ENCODE measurements around the gene TMPRSS9.

Gene TMPRSS9

DNA sequence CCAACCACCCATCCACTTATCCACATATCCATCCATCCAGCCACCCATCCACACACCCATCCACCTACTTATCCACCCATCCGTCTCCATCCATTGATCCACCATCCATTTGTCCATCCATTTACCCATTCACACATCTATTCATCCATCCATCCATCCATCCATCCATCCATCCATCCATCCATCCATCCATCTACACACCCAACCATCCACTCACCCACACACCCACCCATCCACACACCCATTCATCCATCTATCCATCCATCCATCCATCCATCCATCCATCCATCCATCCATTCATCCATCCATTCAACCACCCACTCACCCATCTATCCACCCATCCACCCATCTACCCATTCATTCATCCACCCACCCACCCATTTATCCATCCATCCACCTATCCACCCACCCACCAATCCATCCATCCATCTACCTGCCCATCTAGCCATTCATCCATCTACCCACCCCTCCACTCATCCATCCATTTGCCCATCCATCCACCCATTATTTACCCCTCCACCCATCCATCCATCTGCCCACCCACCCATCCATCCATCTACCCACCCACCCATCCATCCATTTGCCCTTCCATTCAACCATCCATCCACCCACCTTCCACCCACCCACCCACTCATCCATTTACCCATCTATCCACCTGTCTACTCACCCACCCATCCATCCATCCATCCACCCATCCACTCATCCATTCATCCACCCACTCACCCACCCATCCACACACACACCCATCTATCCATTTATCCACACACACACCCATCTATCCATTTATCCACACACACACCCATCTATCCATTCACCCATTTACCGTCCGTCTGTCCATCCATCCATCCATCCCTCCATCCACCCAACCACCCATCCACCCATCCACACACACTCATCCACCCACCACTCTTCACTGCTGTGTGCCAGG lies 2.5 kb upstream of the TMPRSS9 start:
- no peaks in the 10 kb centered on the region for H3K4me1 ChIP-seq (ENCODE audit: control insufficient read depth, low read depth, low read length)
- H3K36me3 ChIP-seq (ENCODE audit: control insufficient read depth, low read depth, low read length), result no peaks in the 10 kb centered on the region
- no peaks in the 10 kb centered on the region for H3K9me3 ChIP-seq (ENCODE audit: control insufficient read depth, low read depth, low read length)

DNA sequence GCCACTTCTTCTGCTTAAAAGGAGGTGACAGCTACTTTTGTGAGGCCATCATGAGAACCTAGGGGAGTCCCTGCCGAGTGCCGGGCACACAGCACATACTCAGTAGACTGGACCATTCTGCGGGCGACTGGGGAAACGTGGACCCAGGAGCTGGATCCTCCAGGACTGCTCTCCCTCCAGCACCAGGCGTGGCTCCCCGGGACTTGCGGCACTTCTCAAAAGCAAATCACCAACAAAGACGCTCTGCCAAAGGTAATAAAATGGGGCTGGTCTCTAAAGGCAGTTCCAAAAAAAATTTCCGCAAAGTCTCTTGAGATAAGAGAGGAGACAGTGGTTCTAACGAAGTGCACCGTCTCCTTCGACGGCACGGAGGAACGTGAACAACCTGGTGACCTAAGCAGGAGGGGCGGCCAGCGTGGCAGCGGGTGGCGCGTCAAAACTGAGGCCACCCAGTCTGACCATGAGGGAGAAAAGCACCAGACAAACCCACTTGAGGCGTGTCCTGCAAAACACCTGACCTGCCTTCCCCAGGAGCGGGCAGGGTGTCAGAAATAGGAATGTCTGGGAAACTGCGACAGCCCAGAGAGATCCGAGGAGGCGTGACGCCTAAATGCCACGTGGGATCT lies 1.4 kb upstream of the TMPRSS9 start:
- H3K36me3 ChIP-seq (ENCODE audit: control insufficient read depth, low read depth, low read length), result no peaks in the 10 kb centered on the region
- no peak overlapping the region for H3K9ac ChIP-seq (ENCODE audit: low read length)
- H3K27me3 ChIP-seq (ENCODE audit: control insufficient read depth, insufficient read depth, low read length), result peaks cover 32% of the 10 kb centered on the region
- no peak overlapping the region for H3K27ac ChIP-seq (ENCODE audit: low read length)
- H3K9me3 ChIP-seq (ENCODE audit: control insufficient read depth, low read depth, low read length), result no peaks in the 10 kb centered on the region
- no peaks in the 10 kb centered on the region for H3K4me1 ChIP-seq (ENCODE audit: control insufficient read depth, low read depth, low read length)
- H3K4me3 ChIP-seq (ENCODE audit: low read length), result no peak overlapping the region

More for the DNA sequence above, 2.5 kb upstream of the TMPRSS9 start:
- H3K9ac ChIP-seq (ENCODE audit: low read length), result no peak overlapping the region
- no peak overlapping the region for H3K27ac ChIP-seq (ENCODE audit: low read length)
- peaks cover 32% of the 10 kb centered on the region for H3K27me3 ChIP-seq (ENCODE audit: control insufficient read depth, insufficient read depth, low read length)
- no peak overlapping the region for H3K4me3 ChIP-seq (ENCODE audit: low read length)

DNA sequence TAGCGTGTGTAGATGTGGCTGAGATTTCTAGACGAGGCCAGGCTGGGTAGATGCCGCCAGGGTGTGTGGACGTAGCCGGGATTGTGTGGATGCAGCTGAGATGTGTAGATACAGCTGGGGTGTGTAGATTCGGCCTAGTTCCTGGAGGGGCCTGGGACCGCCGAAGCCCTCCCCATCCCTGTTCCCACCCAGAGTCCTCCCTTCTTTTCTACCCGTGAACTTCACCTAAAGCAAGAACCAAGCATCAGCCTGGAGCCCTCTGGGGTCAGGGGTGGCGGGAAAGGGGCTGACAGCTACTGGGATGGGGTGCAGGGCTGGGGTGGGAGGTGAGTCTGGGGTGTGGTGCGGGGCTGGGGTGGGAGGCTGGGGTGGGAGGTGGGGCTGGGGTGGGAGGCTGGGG lies 768 bp downstream of the TMPRSS9 start:
- no peak overlapping the region for H3K9ac ChIP-seq (ENCODE audit: low read length)
- H3K4me1 ChIP-seq (ENCODE audit: control insufficient read depth, low read depth, low read length), result no peaks in the 10 kb centered on the region
- H3K4me3 ChIP-seq (ENCODE audit: low read length), result no peak overlapping the region
- H3K27me3 ChIP-seq (ENCODE audit: control insufficient read depth, insufficient read depth, low read length), result peaks cover 32% of the 10 kb centered on the region
- no peaks in the 10 kb centered on the region for H3K9me3 ChIP-seq (ENCODE audit: control insufficient read depth, low read depth, low read length)
- H3K27ac ChIP-seq (ENCODE audit: low read length), result no peak overlapping the region
- no peaks in the 10 kb centered on the region for H3K36me3 ChIP-seq (ENCODE audit: control insufficient read depth, low read depth, low read length)

DNA sequence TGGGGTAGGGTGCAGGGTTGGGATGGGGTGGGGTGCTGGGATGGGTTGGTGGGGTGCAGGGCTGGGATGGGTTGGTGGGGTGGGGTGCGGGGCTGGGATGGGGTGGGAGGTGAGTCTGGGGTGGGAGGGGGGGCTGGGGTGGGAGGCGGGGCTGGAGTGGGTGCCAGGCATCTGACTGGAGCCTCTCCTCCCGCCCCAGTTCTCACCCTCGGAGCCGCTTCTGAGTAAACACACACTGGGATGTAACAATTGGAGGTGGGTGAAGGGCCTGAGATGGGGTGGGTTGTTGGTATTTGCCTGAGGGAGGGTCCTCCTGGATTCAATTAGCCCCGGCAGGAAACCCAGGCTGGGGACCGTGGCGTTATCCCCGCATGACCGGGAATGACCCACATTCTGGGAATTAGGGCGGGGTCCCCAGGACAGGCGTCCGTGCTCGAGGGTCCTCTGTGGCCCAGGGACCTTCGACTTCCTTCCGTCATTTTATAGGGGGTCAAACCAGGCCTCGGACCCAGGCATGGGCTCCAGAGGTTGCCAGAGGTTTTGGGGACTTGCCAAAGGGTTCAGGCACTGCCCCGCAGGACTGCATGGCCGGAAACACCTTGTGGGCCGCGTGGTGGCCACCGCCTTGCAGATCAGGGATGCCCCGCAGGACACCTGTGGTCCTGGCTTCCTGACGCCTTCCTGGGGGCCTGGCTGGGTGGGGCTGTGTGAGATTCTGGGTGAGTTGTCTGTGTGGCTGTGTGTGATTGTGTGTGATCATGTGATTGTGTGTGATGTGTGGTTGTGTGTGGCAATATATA lies 1.4 kb downstream of the TMPRSS9 start:
- no peak overlapping the region for H3K4me3 ChIP-seq (ENCODE audit: low read length)
- no peaks in the 10 kb centered on the region for H3K9me3 ChIP-seq (ENCODE audit: control insufficient read depth, low read depth, low read length)
- H3K27me3 ChIP-seq (ENCODE audit: control insufficient read depth, insufficient read depth, low read length), result peaks cover 32% of the 10 kb centered on the region
- no peak overlapping the region for H3K9ac ChIP-seq (ENCODE audit: low read length)
- no peaks in the 10 kb centered on the region for H3K36me3 ChIP-seq (ENCODE audit: control insufficient read depth, low read depth, low read length)
- H3K27ac ChIP-seq (ENCODE audit: low read length), result no peak overlapping the region
- no peaks in the 10 kb centered on the region for H3K4me1 ChIP-seq (ENCODE audit: control insufficient read depth, low read depth, low read length)

DNA sequence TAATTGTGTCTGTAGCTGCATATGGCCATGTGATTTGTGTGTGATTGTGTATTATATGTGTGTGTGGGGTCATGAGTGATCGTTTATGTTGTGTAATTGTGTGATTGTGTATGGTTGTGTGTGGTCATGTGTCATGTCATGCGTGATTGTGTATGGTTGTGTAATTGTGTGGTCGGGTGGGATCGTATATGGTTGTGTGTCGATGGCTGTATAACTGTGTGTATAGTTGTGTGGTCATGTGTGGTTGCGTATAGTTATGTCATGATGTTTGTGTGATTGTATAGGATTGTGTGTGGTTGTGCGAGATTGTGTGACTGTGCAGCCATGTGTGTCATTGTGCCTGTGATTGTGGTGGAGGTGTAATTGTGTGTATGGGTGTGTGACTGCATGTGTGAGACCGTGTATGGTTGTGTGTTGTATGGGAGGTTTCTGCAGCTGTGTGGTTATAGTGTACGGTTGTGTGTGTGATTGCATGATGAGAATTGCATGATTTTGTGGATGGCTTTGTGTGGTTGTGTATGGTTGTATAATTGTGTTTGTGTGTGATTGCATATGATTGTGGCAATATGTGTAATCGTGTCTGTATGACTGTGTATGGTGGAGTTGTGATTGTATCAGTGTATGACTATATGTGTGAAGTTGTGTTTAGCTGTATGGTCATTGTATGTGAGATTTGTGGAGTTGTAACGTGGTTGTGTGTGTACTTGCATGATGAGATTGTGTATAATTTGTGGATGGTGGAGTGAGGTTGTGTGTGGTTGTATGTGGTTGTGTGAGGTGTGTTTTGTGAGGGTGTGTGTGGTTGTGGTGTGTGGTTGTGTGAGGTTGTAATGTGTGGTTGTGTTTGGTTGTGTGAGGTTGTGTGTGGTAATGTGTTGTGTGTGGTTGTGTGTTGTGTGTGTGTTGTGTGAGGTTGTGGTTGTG lies 2.2 kb downstream of the TMPRSS9 start:
- Histone ChIP-seq H3K36me3 (ENCODE audit: control insufficient read depth, low read depth, low read length) (no peaks in the 10 kb centered on the region), H3K27ac (ENCODE audit: low read length) (no peak overlapping the region), H3K9me3 (ENCODE audit: control insufficient read depth, low read depth, low read length) (no peaks in the 10 kb centered on the region), H3K4me3 (ENCODE audit: low read length) (no peak overlapping the region), H3K27me3 (ENCODE audit: control insufficient read depth, insufficient read depth, low read length) (peaks cover 32% of the 10 kb centered on the region), H3K9ac (ENCODE audit: low read length) (no peak overlapping the region), H3K4me1 (ENCODE audit: control insufficient read depth, low read depth, low read length) (no peaks in the 10 kb centered on the region)

DNA sequence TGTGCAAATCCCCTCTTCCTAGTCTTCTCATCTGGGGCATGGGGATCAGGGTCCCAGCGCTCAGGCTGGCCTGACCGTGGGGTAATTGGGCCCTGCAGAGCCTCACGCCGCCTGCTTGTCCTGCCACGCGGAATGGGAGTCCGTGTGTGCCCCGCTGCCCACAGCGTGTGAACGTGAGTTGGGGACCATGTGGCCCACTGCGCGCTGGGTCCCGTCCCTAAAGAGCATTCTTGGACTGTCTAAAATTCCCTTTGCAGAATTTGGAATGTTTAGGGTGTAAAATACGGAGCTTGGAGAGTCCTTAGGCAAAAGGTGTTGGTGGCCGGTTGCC lies 2.9 kb downstream of the TMPRSS9 start:
- Histone ChIP-seq H3K9me3 (ENCODE audit: control insufficient read depth, low read depth, low read length) (no peaks in the 10 kb centered on the region), H3K4me3 (ENCODE audit: low read length) (no peak overlapping the region), H3K9ac (ENCODE audit: low read length) (no peak overlapping the region), H3K27ac (ENCODE audit: low read length) (no peak overlapping the region), H3K36me3 (ENCODE audit: control insufficient read depth, low read depth, low read length) (no peaks in the 10 kb centered on the region), H3K4me1 (ENCODE audit: control insufficient read depth, low read depth, low read length) (no peaks in the 10 kb centered on the region), H3K27me3 (ENCODE audit: control insufficient read depth, insufficient read depth, low read length) (peaks cover 32% of the 10 kb centered on the region)

DNA sequence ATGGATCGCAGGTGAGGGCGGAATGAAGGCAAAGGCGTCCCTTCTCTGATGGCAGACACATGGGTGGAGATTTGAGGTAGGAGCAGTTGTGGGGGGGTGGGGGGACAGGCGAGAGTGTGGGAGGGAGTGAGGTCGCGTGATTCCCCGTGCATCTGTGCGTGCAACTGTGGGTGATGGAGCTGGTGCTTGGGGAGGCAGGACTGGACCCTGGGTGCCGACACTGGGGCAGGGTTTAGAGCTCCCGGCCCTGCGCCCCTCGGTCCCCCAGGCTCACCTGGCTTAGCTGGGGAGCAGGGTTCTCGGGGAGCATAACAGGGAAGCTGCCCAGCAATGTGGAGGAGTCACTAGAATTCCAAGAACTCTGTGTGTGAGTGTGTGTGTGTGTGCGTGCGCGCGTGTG lies 3.4 kb downstream of the TMPRSS9 start:
- Histone ChIP-seq H3K4me1 (ENCODE audit: control insufficient read depth, low read depth, low read length) (no peaks in the 10 kb centered on the region), H3K27me3 (ENCODE audit: control insufficient read depth, insufficient read depth, low read length) (peaks cover 28% of the 10 kb centered on the region), H3K27ac (ENCODE audit: low read length) (no peak overlapping the region), H3K9me3 (ENCODE audit: control insufficient read depth, low read depth, low read length) (no peaks in the 10 kb centered on the region), H3K36me3 (ENCODE audit: control insufficient read depth, low read depth, low read length) (no peaks in the 10 kb centered on the region), H3K9ac (ENCODE audit: low read length) (no peak overlapping the region), H3K4me3 (ENCODE audit: low read length) (no peak overlapping the region)

DNA sequence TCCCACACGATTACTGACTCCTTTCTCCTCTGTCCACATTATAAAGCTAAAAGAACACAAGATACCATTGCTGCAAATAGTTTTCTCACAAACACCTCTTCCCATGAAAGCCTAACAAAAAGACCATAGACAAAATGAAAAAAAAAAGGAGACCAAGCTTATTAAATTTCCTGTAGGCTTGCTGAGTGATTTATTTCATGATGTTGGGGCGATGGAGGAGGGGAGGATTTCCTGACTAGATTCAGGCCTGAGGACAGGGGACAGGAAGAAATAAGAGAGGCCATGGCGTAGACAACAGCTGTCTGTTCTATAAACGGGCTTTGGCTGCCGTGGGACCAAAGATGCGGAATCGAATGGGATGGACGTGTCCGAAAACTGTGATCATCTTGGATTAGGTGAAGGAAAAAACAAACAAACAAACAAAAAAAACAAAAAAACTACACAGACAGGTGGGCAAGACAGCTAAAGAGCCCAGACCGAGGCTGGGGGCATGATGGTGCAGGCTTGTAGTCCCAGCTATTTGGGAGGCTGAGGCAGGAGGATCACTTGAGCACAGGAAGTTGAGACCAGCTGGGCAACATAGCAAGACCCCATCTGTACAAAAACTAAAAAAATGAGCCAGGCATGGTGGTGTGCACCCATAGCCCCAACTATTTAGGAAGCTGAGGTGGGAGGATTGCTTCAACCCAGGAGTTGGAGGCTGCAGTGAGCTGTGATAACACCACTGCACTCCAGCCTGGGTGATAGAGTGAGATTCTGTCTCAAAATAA lies 5.3 kb downstream of the TMPRSS9 start:
- peaks cover 13% of the 10 kb centered on the region for H3K27me3 ChIP-seq (ENCODE audit: control insufficient read depth, insufficient read depth, low read length)
- no peaks in the 10 kb centered on the region for H3K36me3 ChIP-seq (ENCODE audit: control insufficient read depth, low read depth, low read length)
- no peaks in the 10 kb centered on the region for H3K9me3 ChIP-seq (ENCODE audit: control insufficient read depth, low read depth, low read length)
- no peak overlapping the region for H3K9ac ChIP-seq (ENCODE audit: low read length)
- no peak overlapping the region for H3K4me3 ChIP-seq (ENCODE audit: low read length)
- H3K4me1 ChIP-seq (ENCODE audit: control insufficient read depth, low read depth, low read length), result no peaks in the 10 kb centered on the region
- no peak overlapping the region for H3K27ac ChIP-seq (ENCODE audit: low read length)

DNA sequence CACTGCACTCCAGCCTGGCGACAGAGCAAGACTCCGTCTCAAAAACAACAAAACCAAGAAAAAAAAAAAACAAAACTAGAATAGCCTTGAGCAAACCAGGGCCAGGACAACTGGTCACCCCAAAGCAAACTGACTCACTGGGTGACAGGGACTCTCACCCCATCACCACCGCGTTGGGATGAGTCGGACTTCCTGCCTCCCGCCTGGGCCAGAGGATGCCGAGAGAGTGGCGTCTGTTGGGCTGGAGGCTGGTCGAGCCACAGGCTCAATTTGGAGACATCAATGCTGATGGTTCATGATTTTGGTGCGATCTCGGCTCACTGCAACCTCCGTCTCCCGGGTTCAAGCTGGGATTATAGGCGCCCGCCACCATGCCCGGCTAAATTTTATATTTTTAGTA lies 11.6 kb downstream of the TMPRSS9 start:
- H3K4me3 ChIP-seq (ENCODE audit: low read length), result no peak overlapping the region
- H3K36me3 ChIP-seq (ENCODE audit: control insufficient read depth, low read depth, low read length), result no peaks in the 10 kb centered on the region
- no peak overlapping the region for H3K27ac ChIP-seq (ENCODE audit: low read length)
- H3K9ac ChIP-seq (ENCODE audit: low read length), result no peak overlapping the region
- no peaks in the 10 kb centered on the region for H3K9me3 ChIP-seq (ENCODE audit: control insufficient read depth, low read depth, low read length)
- H3K27me3 ChIP-seq (ENCODE audit: control insufficient read depth, insufficient read depth, low read length), result no peaks in the 10 kb centered on the region
- H3K4me1 ChIP-seq (ENCODE audit: control insufficient read depth, low read depth, low read length), result no peaks in the 10 kb centered on the region

DNA sequence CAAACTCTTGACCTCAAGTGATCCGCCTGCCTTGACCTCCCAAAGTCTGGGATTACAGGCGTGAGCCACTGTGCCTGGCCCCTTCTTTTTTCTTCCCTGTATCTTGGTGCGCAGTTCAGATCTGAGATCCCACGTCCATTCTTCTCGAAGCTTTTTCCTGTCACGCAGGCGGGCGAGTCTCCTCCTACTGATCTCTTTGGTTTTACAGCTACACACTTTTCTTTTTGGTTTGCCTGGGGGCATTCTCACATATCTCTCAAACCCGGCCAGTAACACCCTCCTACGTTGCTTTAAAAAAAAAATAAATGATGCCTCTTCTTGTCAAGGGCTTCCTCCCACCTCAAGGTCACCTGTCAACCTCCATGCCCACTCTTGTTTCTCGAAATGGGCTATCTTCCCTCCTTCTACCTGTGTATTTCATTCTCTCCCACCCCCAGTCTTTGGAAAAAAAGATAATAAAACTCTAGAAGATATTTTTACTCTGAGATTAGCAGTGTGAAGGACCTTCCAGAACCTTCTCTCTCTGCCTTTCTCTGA lies 12.1 kb downstream of the TMPRSS9 start:
- Histone ChIP-seq H3K4me1 (ENCODE audit: control insufficient read depth, low read depth, low read length) (no peaks in the 10 kb centered on the region), H3K36me3 (ENCODE audit: control insufficient read depth, low read depth, low read length) (no peaks in the 10 kb centered on the region), H3K27ac (ENCODE audit: low read length) (no peak overlapping the region), H3K27me3 (ENCODE audit: control insufficient read depth, insufficient read depth, low read length) (no peaks in the 10 kb centered on the region), H3K4me3 (ENCODE audit: low read length) (no peak overlapping the region), H3K9me3 (ENCODE audit: control insufficient read depth, low read depth, low read length) (no peaks in the 10 kb centered on the region), H3K9ac (ENCODE audit: low read length) (no peak overlapping the region)

Data from iPS-18a (cell line).